G401 (cell line): ENCODE data around the gene PTPN22. TPM values are rescaled to one million over a fixed set of nuclear protein-coding genes. Genes with fewer than 3 reads are reported as not detected.

Experiments
- DNase-seq: peaks from one replicate; pipeline ENCODE4 v3.0.0-alpha.2; 2015; ENCODE audit warnings: low spot score
- in situ Hi-C: cut with HindIII; loops from 2 replicates; pipeline ENCODE4 v1.10.0; 2016; ENCODE audit warnings: low sequenced_read_pairs, mixed read lengths
- total RNA-seq: library from RNA; depleted of rRNA; stranded (reverse); fragments of >200 nt; shearing (Covaris generic); gene quantifications from 2 replicates; pipeline ENCODE4 v1.2.3, GENCODE V29; 2014

PTPN22 gene
- total RNA-seq, 1 experiment from 2014 or later: not detected

- in situ Hi-C loops: no loop called here
- DNase-seq: no peak
Measured at GRCh38 chr1:113808450-113809195, 62.9 kb downstream of the PTPN22 start.

- no peak for DNase-seq
- in situ Hi-C loops: no loop called here
Measured at GRCh38 chr1:113805639-113806038, 65.9 kb downstream of the PTPN22 start.

- DNase-seq: no peak
- in situ Hi-C loops: no loop called here
Measured at GRCh38 chr1:113805256-113805531, 66.3 kb downstream of the PTPN22 start.

- no peak for DNase-seq
- in situ Hi-C loops: no loop called here
Measured at GRCh38 chr1:113804421-113805255, 66.9 kb downstream of the PTPN22 start.

- DNase-seq: no peak
- in situ Hi-C loops: no loop called here
Measured at GRCh38 chr1:113802367-113803007, 69.0 kb downstream of the PTPN22 start.

GRCh38 chr1:113800487-113800886, 71.0 kb downstream of the PTPN22 start:
- in situ Hi-C loops: no loop called here

GRCh38 chr1:113797472-113797871, 74.0 kb downstream of the PTPN22 start:
- in situ Hi-C loops: no loop called here
- no peak for DNase-seq

More at GRCh38 chr1:113800487-113800886, 71.0 kb downstream of the PTPN22 start:
- DNase-seq: no peak

- DNase-seq: no peak
- in situ Hi-C loops: no loop called here
Measured at GRCh38 chr1:113793878-113794834, 77.4 kb downstream of the PTPN22 start.

- no peak for DNase-seq
- in situ Hi-C loops: no loop called here
Measured at GRCh38 chr1:113792986-113793385, 78.5 kb downstream of the PTPN22 start.

GRCh38 chr1:113792471-113792870, 79.0 kb downstream of the PTPN22 start:
- in situ Hi-C loops: no loop called here
- DNase-seq: no peak

- in situ Hi-C loops: no loop called here
- no peak for DNase-seq
Measured at GRCh38 chr1:113788802-113789201, 82.7 kb downstream of the PTPN22 start.

- no peak for DNase-seq
- in situ Hi-C loops: no loop called here
Measured at GRCh38 chr1:113787663-113788062, 83.8 kb downstream of the PTPN22 start.

- DNase-seq: no peak
- in situ Hi-C loops: no loop called here
Measured at GRCh38 chr1:113786069-113786468, 85.4 kb downstream of the PTPN22 start.

- in situ Hi-C loops: no loop called here
- peak; percentile 41 for DNase-seq
Measured at GRCh38 chr1:113784104-113784779, 87.3 kb downstream of the PTPN22 start.

- in situ Hi-C loops: no loop called here
- peak; percentile 58 for DNase-seq
Measured at GRCh38 chr1:113783254-113784103, 88.0 kb downstream of the PTPN22 start.

GRCh38 chr1:113782406-113782805, 89.1 kb downstream of the PTPN22 start:
- in situ Hi-C loops: no loop called here
- DNase-seq: peak; percentile 63

GRCh38 chr1:113780374-113781146, 91.0 kb downstream of the PTPN22 start:
- peak; percentile 20 for DNase-seq
- in situ Hi-C loops: no loop called here
